IMR-90 (cell line): ENCODE data around the gene TBCA. TPM values are rescaled to one million over a fixed set of nuclear protein-coding genes. Genes with fewer than 3 reads are reported as not detected.

Experiments used
- ATAC-seq: fragments of 200-7000 bp; cut with Tn5 transposase; 2 replicates; pipeline ENCODE4 v1.9.1; 2020; ENCODE audit warnings: low read depth, mild to moderate bottlenecking, moderate library complexity
- BruUV-seq: library from RNA; stranded (reverse); fragments of 400-500 nt; replicated peaks from 2 replicates; lab custom pipeline; 2021; lab: Mats Ljungman, UMichigan
- CTCF ChIA-PET: fragments of 300-600 bp; formaldehyde crosslinking; extraction: SDS; loops from one replicate; lab custom pipeline; 2021; ENCODE audit warnings: antibody characterized with exemption; lab: Yijun Ruan, JAX
- POLR2A ChIA-PET: fragments of 300-600 bp; sonication (Branson Sonifier 250); formaldehyde crosslinking; loops from one replicate; lab custom pipeline; 2022; ENCODE audit warnings: antibody characterized with exemption; ENCODE audit not compliant: unreplicated experiment; lab: Charles Lee
- DNase-seq: peaks from one replicate; pipeline ENCODE4 v3.0.0; 2013
- H2AFZ ChIP-seq: replicated peaks from 2 replicates; pipeline ENCODE3; 2013; ENCODE audit warnings: low read length, mild to moderate bottlenecking; ENCODE audit not compliant: poor library complexity
- H2AK5ac ChIP-seq: 2 replicates; pipeline ENCODE4 v1.6.1; 2013; ENCODE audit warnings: low read depth, low read length, inconsistent platforms
- H2AK9ac ChIP-seq: replicated peaks from 2 replicates; pipeline ENCODE3; 2013; ENCODE audit warnings: mild to moderate bottlenecking, low read depth, low read length, moderate library complexity; ENCODE audit not compliant: poor library complexity
- H2BK120ac ChIP-seq: 2 replicates; pipeline ENCODE4 v1.6.1; 2013; ENCODE audit warnings: low read depth, low read length, inconsistent platforms
- H2BK15ac ChIP-seq: 3 replicates; pipeline ENCODE4 v1.6.1; 2013; ENCODE audit warnings: low read depth, low read length, inconsistent platforms
- H2BK20ac ChIP-seq: 2 replicates; pipeline ENCODE4 v1.6.1; 2013; ENCODE audit warnings: low read depth, mild to moderate bottlenecking, inconsistent platforms, low read length, moderate library complexity
- H2BK5ac ChIP-seq: 2 replicates; pipeline ENCODE4 v1.6.1; 2013; ENCODE audit warnings: mild to moderate bottlenecking, low read depth, low read length, inconsistent platforms; ENCODE audit not compliant: poor library complexity, severe bottlenecking
- H3K14ac ChIP-seq: replicated peaks from 2 replicates; pipeline ENCODE4 v1.6.1; 2013; ENCODE audit warnings: low read depth, low read length, inconsistent platforms
- H3K18ac ChIP-seq: 2 replicates; pipeline ENCODE4 v1.6.1; 2013; ENCODE audit warnings: low read depth, low read length, control low read depth
- H3K23ac ChIP-seq: 2 replicates; pipeline ENCODE4 v1.6.1; 2013; ENCODE audit warnings: low read depth, low read length, inconsistent platforms
- H3K27ac ChIP-seq: 2 replicates; pipeline ENCODE4 v1.5.1; 2013; ENCODE audit warnings: mild to moderate bottlenecking, control low read depth, low read length; ENCODE audit not compliant: insufficient read depth
- H3K27me3 ChIP-seq: 2 replicates; pipeline ENCODE4 v1.6.1; 2013; ENCODE audit warnings: low read length; ENCODE audit not compliant: control insufficient read depth, insufficient read depth
- H3K36me3 ChIP-seq: 2 replicates; pipeline ENCODE4 v1.6.1; 2013; ENCODE audit warnings: low read length, mixed read lengths; ENCODE audit not compliant: control insufficient read depth, insufficient read depth
- H3K4ac ChIP-seq: 2 replicates; pipeline ENCODE4 v1.6.1; 2013; ENCODE audit warnings: low read depth, low read length, inconsistent platforms
- H3K4me1 ChIP-seq: 2 replicates; pipeline ENCODE4 v1.6.1; 2013; ENCODE audit warnings: low read length, mixed read lengths; ENCODE audit not compliant: control insufficient read depth, insufficient read depth
- H3K4me2 ChIP-seq: 2 replicates; pipeline ENCODE4 v1.6.1; 2013; ENCODE audit warnings: low read depth, mild to moderate bottlenecking, control low read depth, low read length, moderate library complexity
- H3K4me3 ChIP-seq: 2 replicates; pipeline ENCODE4 v1.5.1; 2013; ENCODE audit warnings: low read depth, mild to moderate bottlenecking, control low read depth, low read length, moderate library complexity; ENCODE audit not compliant: insufficient read depth
- H3K56ac ChIP-seq: 2 replicates; pipeline ENCODE4 v1.6.1; 2013; ENCODE audit warnings: low read length, inconsistent platforms; ENCODE audit not compliant: insufficient read depth; ENCODE audit errors: extremely low read depth
- H3K79me1 ChIP-seq, 2 experiments: 2 replicates each; pipeline ENCODE4 v1.6.1; 2013; ENCODE audit warnings: low read length in 2 of 2, inconsistent platforms in 1 of 2, low read depth in 1 of 2
- H3K9ac ChIP-seq: 2 replicates; pipeline ENCODE4 v1.6.1; 2013; ENCODE audit warnings: low read depth, low read length, control low read depth
- H3K9me1 ChIP-seq: 2 replicates; pipeline ENCODE4 v1.6.1; 2013; ENCODE audit warnings: low read length, inconsistent platforms; ENCODE audit not compliant: insufficient read depth
- H3K9me3 ChIP-seq: 2 replicates; pipeline ENCODE4 v1.6.1; 2013; ENCODE audit warnings: low read length; ENCODE audit not compliant: control insufficient read depth, insufficient read depth
- H4K20me1 ChIP-seq: 2 replicates; pipeline ENCODE4 v1.6.1; 2013; ENCODE audit warnings: low read length, inconsistent platforms; ENCODE audit not compliant: insufficient read depth
- H4K5ac ChIP-seq: 2 replicates; pipeline ENCODE4 v1.6.1; 2013; ENCODE audit warnings: mild to moderate bottlenecking, low read depth, low read length, control low read depth
- H4K8ac ChIP-seq, 2 experiments: 2 replicates each; pipeline ENCODE4 v1.6.1; 2013; ENCODE audit warnings: low read depth in 2 of 2, low read length in 2 of 2, control low read depth in 1 of 2, inconsistent platforms in 1 of 2
- H4K91ac ChIP-seq: 2 replicates; pipeline ENCODE4 v1.6.1; 2013; ENCODE audit warnings: low read depth, low read length, inconsistent platforms; ENCODE audit not compliant: insufficient read depth
- BHLHE40 ChIP-seq: fragments of 150-350 bp; IDR thresholded peaks from 2 replicates; pipeline ENCODE4 v1.6.1; 2016; ENCODE audit warnings: mild to moderate bottlenecking, low read depth, low read length
- CEBPB ChIP-seq: IDR thresholded peaks from 2 replicates; pipeline ENCODE4 v1.6.1; 2012; ENCODE audit warnings: low read depth, low read length, improper control_type of control experiment
- CHD1 ChIP-seq: IDR thresholded peaks from 2 replicates; pipeline ENCODE4 v1.6.1; 2012; ENCODE audit warnings: low read depth, low read length, improper control_type of control experiment
- FOS ChIP-seq: fragments of 150-350 bp; IDR thresholded peaks from 2 replicates; pipeline ENCODE4 v1.6.1; 2016; ENCODE audit warnings: low read depth, low read length
- MAZ ChIP-seq: IDR thresholded peaks from 2 replicates; pipeline ENCODE4 v1.6.1; 2012; ENCODE audit warnings: low read depth, mild to moderate bottlenecking, low read length, improper control_type of control experiment, moderate library complexity, borderline replicate concordance
- NFE2L2 ChIP-seq: fragments of 150-350 bp; IDR thresholded peaks from 2 replicates; pipeline ENCODE4 v1.6.1; 2016; ENCODE audit warnings: low read depth, mild to moderate bottlenecking, low read length
- RAD21 ChIP-seq: IDR thresholded peaks from 2 replicates; pipeline ENCODE4 v1.6.1; 2012; ENCODE audit warnings: low read length, improper control_type of control experiment
- WGBS, 2 experiments: methylation state at CpG; one replicate each; pipeline versions ENCODE4 v1.1.5 to v1.1.7; 2013; ENCODE audit warnings: missing lambda C conversion rate in 2 of 2; ENCODE audit not compliant: insufficient read length in 1 of 2; ENCODE audit errors: extremely low coverage in 2 of 2; 5-methylcytosine and 5-hydroxymethylcytosine counted together
- dilution Hi-C: fragments of 300-500 bp; cut with HindIII; formaldehyde crosslinking; loops from one replicate; pipeline ENCODE4 v1.14.3; 2018; ENCODE audit warnings: low sequenced_read_pairs; ENCODE audit not compliant: unreplicated experiment
- in situ Hi-C: fragments of 300-500 bp; cut with MboI; formaldehyde crosslinking; loops from 3 replicates; pipeline ENCODE4 v1.14.3; 2019; ENCODE audit warnings: low sequenced_read_pairs, inconsistent platforms, mixed read lengths
- intact Hi-C: fragments of 100-400 bp; cut with micrococcal nuclease; formaldehyde crosslinking; loops from 2 replicates; pipeline ENCODE4 v1.10.0; 2022
- polyA plus RNA-seq, 3 experiments: library from polyadenylated mRNA; depleted of rRNA; stranded (reverse); fragments of >200 nt; gene quantifications; 2 replicates each; pipeline ENCODE4 v1.2.3, GENCODE V29; 2012; ENCODE audit warnings: low replicate concordance in 1 of 3
- total RNA-seq: library from RNA; depleted of rRNA; stranded (reverse); fragments of >200 nt; gene quantifications from 2 replicates; pipeline ENCODE4 v1.2.3, GENCODE V29; 2012
- TF ChIP-seq, protein P1 (sequence below): fragments of 150-350 bp; IDR thresholded peaks from 2 replicates; pipeline ENCODE4 v1.6.1; 2017; ENCODE audit warnings: mild to moderate bottlenecking, antibody characterized with exemption, low read length, low read depth

The TBCA gene
- total and polyA plus RNA-seq, 2 of the 4 experiments (the other 2 are of a cell fraction), result 6.1 to 137 TPM

DNA sequence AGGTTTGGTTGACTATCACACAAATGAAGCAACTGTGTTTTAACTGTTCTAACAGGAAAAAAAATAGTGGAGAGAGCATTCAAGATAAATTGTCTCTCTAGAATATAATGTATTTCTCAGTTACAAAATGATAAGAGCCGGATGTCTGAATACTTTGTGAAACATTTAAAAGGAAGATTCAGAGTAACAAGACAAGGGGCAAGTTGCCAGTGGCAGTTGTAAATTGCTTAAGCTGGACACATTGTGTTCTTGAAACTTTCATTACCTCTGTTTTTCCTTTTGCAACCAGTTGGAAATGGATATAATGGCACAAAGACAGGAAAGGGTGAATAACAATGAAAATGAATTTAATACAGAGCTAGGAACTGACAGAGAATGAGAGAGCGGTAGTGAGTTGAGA is 15.2 kb upstream of the TBCA start:
- H2AK5ac ChIP-seq, result no peak overlapping the region
- TF ChIP-seq CHD1, result no peak
- TF ChIP-seq MAZ, result no peak
- no peak for TF ChIP-seq FOS
- no peak for TF ChIP-seq NFE2L2
- no peak for TF ChIP-seq BHLHE40
- TF ChIP-seq RAD21, result no peak
- TF ChIP-seq, protein P1, sequence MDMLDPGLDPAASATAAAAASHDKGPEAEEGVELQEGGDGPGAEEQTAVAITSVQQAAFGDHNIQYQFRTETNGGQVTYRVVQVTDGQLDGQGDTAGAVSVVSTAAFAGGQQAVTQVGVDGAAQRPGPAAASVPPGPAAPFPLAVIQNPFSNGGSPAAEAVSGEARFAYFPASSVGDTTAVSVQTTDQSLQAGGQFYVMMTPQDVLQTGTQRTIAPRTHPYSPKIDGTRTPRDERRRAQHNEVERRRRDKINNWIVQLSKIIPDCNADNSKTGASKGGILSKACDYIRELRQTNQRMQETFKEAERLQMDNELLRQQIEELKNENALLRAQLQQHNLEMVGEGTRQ, result no peak
- TF ChIP-seq CEBPB, result no peak
- H2BK120ac ChIP-seq, result no peak overlapping the region
- no peaks in the 10 kb centered on the region for H3K4me1 ChIP-seq
- no peak overlapping the region for H4K91ac ChIP-seq
- H3K18ac ChIP-seq, result no peak overlapping the region
- no peaks in the 10 kb centered on the region for H3K79me1 ChIP-seq
- intact Hi-C loops (no loop called here), dilution Hi-C loops (no loop called here), in situ Hi-C loops (no loop called here)
- CTCF ChIA-PET, result no interaction called here
- H3K27me3 ChIP-seq, result peaks cover 6% of the 10 kb centered on the region
- H3K4ac ChIP-seq, result no peak overlapping the region
- no peak overlapping the region for H3K23ac ChIP-seq
- no peak overlapping the region for H4K5ac ChIP-seq
- no peak overlapping the region for H3K14ac ChIP-seq
- no peak overlapping the region for H2AK9ac ChIP-seq
- no peaks in the 10 kb centered on the region for H4K20me1 ChIP-seq
- H3K36me3 ChIP-seq, result no peaks in the 10 kb centered on the region
- BruUV-seq, result no TSS peak
- no peak overlapping the region for H3K27ac ChIP-seq
- no peak overlapping the region for H4K8ac ChIP-seq
- ATAC-seq (no peak), DNase-seq (no peak)
- H2BK20ac ChIP-seq, result no peak overlapping the region
- no peak overlapping the region for H3K9ac ChIP-seq
- H3K9me1 ChIP-seq, result no peaks in the 10 kb centered on the region
- no peak overlapping the region for H3K4me2 ChIP-seq
- H2BK5ac ChIP-seq, result no peak overlapping the region
- POLR2A ChIA-PET, result no interaction called here
- no peak overlapping the region for H3K56ac ChIP-seq
- WGBS, 2 experiments, result 100% methylated on average over 1 of the region's 2 CpGs
- no peak overlapping the region for H3K4me3 ChIP-seq
- no peak overlapping the region for H2BK15ac ChIP-seq
- no peak overlapping the region for H2AFZ ChIP-seq
- no peaks in the 10 kb centered on the region for H3K9me3 ChIP-seq
